Urothelium cell line (cell line): ENCODE results near the gene EVA1C.
A peak's percentile ranks its signal among the peaks of the same experiment; 100 is the strongest.
"Not testable (repeated sequence)": the region's sequence is repeated elsewhere in the genome, so short reads cannot be mapped to it uniquely, and the experiment has no call there.

ENCODE experiments used
- DNase-seq: peaks from one replicate; pipeline ENCODE4 v3.0.0; 2011; ENCODE audit warnings: low spot score, mixed read lengths
- FAIRE-seq: peaks from 2 replicates; lab custom pipeline; 2011; peaks lifted over from hg19 to GRCh38; lab: Jason Lieb, UNC

EVA1C gene

GRCh38 chr21:32459972-32460371 is 47.5 kb downstream of the EVA1C start:
- no peak for FAIRE-seq
- no peak for DNase-seq

GRCh38 chr21:32461503-32461902 is 49.0 kb downstream of the EVA1C start:
- no peak for DNase-seq
- no peak for FAIRE-seq

GRCh38 chr21:32462564-32462963 is 50.1 kb downstream of the EVA1C start:
- DNase-seq, FAIRE-seq: not testable (repeated sequence)

- FAIRE-seq, result no peak
- DNase-seq, result peak; percentile 64
Observed at GRCh38 chr21:32463367-32463766, 50.9 kb downstream of the EVA1C start.

- peak; percentile 63 for DNase-seq
- no peak for FAIRE-seq
Observed at GRCh38 chr21:32463889-32464300, 51.4 kb downstream of the EVA1C start.

- DNase-seq (no peak), FAIRE-seq (no peak)
Observed at GRCh38 chr21:32467291-32467690, 54.8 kb downstream of the EVA1C start.

GRCh38 chr21:32468681-32469111 is 56.2 kb downstream of the EVA1C start:
- DNase-seq (no peak), FAIRE-seq (no peak)

- FAIRE-seq (no peak), DNase-seq (no peak)
Observed at GRCh38 chr21:32469628-32470027, 57.1 kb downstream of the EVA1C start.

- DNase-seq (no peak), FAIRE-seq (no peak)
Observed at GRCh38 chr21:32470206-32470605, 57.7 kb downstream of the EVA1C start.

- no peak for FAIRE-seq
- no peak for DNase-seq
Observed at GRCh38 chr21:32472890-32473765, 60.6 kb downstream of the EVA1C start.

- FAIRE-seq (no peak), DNase-seq (no peak)
Observed at GRCh38 chr21:32474179-32475059, 61.9 kb downstream of the EVA1C start.

- DNase-seq (no peak), FAIRE-seq (no peak)
Observed at GRCh38 chr21:32475162-32475812, 62.8 kb downstream of the EVA1C start.

- DNase-seq (no peak), FAIRE-seq (no peak)
Observed at GRCh38 chr21:32476661-32477423, 64.3 kb downstream of the EVA1C start.

- DNase-seq (no peak), FAIRE-seq (no peak)
Observed at GRCh38 chr21:32477424-32477745, 64.9 kb downstream of the EVA1C start.

GRCh38 chr21:32481875-32482408 is 69.4 kb downstream of the EVA1C start:
- no peak for FAIRE-seq
- no peak for DNase-seq

- DNase-seq (no peak), FAIRE-seq (no peak)
Observed at GRCh38 chr21:32482565-32483292, 70.2 kb downstream of the EVA1C start.

- no peak for FAIRE-seq
- DNase-seq, result no peak
Observed at GRCh38 chr21:32483293-32483595, 70.7 kb downstream of the EVA1C start.

GRCh38 chr21:32484706-32485380 is 72.3 kb downstream of the EVA1C start:
- DNase-seq, result no peak
- FAIRE-seq, result no peak

GRCh38 chr21:32492376-32492775 is 79.9 kb downstream of the EVA1C start:
- no peak for DNase-seq
- FAIRE-seq, result no peak
